HG03175 (cell line): ENCODE measurements around the gene CKAP4.

Experiments used
- ATAC-seq: cut with Tn5 transposase; IDR thresholded peaks from one replicate; pipeline ENCODE4 v1.9.1; 2021; ENCODE audit warnings: mild to moderate bottlenecking, moderate library complexity; ENCODE audit not compliant: unreplicated experiment

CKAP4 gene

DNA sequence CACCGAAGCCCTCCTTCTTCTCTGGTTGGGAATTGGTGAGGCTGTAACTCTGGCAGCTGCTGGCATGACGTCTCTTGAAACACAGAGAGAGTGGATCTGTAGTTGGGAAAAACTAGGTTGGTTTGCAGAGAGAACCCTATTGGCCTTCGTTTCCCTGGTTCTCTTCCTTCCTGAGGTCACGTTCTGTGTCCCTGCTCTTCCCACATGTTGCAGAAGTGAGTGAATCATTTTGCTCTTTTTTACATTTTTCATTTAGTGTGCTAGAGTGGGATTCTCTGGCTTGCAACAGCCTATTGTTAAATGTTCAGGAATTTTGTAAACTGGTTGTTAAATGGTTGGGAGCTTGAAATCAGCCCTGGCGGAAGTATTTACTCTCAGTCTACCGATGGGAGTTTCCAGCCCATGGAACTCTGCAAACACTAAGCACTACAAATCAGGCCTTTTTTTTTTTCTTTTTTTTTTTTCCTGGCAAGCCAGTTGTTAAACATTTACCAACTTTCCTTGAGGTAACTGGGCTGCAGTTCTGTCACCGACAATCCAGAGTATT is 26.8 kb upstream of the CKAP4 start:
- no peak for ATAC-seq

DNA sequence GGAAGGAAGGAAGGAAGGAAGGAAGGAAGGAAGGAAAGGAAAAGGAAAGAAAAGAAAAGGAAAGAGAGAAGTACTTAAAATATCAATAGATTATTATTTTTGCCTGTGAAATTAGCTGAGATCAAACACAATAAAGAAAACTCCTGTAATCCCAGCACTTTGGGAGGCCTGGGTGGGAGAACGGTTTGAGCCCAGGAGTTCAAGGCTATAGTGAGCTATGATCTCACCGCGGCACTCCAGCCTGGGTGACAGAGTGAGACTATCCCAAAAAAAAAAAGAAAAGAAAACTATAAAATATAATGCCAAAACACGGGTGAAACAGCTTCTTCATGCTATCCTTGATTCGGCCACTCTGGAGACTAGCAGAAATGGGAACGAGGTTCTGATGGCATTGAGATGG is 26.2 kb upstream of the CKAP4 start:
- no peak for ATAC-seq

DNA sequence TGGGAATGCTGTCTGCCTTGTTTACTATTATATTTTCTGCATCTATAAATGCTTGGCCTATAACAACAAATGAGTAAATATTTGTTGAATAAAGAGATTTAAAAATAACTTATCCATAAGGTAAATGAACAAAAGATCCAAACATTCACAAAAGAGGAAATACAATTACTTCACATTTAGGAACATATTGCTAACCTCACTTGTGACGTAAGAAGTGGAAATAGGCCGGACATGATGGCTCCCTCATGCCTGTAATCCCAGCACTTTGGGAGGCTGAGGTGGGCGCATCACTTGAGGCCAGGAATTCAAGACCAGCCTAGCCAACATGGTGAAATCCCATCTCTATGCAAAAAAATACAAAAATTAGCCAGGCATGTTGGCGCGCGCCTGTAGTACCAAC is 25.7 kb upstream of the CKAP4 start:
- ATAC-seq = no peak

DNA sequence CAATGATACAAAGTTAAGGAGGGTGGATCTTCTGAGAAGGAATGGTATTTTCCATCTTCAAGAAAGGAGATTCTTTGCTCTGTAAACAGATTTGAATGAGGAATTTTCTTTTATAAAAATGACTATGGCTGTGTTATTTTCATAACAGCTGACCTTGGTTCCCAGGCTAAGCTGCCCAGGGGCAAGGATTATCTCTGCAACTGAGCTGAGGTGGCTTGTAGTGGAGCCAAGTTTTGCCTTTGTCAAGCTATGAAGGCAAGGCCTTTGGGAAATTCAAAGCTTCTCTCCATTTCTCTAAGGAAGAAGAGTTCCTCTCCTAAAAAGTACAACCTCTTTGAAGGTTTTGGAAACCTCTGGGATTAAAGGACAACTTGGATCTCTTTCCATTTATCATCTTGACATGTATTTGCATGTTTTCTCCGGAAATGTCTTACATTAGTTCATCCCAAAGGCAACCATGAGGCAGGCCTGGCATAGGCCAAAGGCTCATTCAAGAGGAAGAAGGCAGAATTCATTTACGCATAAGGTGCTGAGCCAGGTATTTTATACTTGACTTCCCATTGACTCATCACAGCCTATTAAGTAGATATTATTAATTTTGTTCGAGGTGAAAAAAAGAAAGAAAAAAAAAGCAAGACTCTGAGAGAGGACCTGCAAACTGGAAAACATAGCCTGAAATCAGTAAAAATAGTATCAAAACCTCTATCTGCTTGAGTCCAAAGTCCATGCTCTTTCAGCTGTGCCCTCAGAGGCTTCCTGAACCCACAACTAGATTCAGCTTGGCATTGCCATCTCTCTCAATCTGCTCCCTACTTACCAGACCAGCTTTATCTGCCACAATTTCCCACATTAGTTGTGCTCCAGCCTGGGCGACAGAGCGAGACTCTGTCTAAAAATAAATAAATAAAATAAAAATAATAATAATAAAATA is 24.0 kb upstream of the CKAP4 start:
- no peak for ATAC-seq

DNA sequence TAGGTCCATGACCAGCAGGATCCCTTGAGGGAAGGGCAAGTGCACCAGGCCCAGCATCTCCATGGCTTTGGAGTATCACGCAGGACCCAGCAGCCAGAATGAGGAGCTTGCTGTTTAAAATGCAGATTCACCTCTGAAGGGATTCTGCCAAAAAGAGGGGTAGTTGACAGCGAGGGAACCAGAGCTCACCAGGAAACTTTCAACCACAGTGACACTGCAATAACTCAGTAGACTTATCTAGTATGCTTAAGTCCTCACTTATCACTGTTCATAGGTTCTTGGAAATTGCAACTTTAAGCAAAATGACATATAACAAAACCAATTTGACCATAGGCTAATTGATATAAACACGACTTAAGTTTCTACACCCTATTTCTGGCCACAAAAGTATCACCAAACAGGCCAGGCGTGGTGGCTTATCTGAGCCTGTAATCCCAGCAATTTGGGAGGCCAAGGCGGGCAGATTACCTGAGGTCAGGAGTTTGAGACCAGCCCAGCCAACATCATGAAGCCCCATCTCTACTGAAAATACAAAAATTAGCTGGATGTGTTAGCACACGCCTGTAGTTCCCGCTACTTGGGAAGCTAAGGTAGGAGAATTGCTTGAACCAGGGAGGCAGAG is 21.4 kb upstream of the CKAP4 start:
- ATAC-seq = no peak

DNA sequence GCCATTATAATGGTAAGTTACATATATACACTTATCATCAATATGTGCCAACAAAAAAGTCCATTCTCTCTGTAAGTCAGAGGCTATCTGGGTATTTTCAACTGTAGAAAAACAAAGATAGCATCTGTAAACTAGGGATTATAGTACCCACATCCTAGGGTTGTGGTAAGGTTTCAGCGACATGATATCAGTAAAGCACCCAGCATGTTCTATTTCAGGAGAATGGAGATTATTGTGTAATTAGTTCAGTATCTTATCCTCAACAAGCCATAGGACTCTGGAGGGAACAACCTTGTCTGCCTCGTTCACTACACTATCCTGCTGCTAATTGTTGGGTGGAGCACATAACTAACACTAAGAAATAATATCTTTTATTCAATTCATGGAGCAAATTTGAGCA is 19.7 kb upstream of the CKAP4 start:
- ATAC-seq = no peak

DNA sequence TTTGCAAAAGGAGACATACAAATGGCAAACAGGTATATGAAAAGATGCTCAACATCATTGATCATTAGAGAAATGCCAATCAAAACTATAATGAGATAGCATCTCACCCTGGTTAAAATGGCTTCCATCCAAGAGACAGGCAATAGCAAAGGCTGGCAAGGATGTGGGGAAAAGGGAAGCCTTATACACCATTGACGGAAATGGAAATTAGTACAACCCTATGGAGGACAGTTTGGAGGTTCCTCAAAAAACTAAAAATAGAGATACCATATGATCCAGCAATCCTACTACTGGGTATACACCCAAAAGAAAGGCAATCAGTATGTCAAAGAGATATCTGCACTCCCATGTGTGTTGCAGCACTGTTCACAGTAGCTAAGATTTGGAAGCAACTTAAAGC is 17.3 kb upstream of the CKAP4 start:
- no peak for ATAC-seq

DNA sequence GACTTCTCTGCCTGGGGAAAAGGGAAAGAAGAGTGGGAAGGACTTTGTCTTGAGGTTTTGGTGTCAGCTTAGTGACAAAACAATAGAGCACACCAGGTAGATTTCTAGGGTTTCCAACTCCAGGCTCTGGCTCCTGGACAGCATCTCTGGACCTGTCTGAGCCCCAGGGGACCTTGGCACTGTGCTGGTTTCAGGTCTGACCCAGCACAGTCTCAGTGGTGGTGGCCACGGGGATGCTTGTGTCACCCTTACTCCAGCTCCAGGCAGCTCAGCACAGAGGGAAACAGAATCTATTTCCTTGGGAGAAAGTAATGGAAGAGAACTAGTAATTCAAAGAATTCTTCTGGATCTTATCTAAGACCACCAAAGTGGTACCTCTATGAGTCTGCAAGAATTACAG is 11.1 kb upstream of the CKAP4 start:
- no peak for ATAC-seq

DNA sequence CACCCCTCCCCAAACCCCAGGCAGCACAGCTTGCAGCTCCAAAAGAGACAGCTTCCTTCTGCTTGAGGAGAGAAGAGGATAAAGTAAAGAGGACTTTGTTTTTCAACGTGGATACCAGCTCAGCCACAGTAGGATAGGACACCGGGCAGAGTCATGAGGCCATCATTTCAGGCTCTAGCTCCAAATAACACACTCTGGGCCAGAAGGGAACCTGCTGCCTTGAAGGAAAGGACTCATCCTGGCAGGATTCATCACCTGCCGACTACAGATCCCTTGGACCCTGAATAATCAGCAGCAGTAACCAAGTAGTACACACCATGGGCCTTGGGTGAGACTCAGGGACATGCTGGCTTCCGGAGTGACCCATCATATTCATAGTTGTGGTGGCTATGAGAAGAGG is 10.4 kb upstream of the CKAP4 start:
- ATAC-seq = no peak

DNA sequence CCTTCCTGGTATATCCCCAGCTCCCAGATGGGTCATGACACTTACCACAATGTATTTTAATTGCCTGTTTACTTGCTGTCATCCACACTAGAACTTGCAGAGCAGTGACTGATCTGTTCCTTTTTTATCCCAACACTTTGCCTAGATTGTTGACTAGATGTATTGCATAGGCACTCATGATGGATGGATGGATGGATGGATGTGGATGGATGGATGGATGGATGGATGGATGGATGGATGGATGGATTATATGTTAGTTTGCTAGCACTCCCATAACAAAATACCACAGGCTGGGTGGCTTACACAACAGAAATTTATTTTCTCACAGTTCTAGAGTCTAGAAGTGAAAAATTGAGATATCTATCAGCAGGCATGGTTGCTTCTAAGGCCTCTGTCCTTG is 8.7 kb upstream of the CKAP4 start:
- ATAC-seq = no peak

DNA sequence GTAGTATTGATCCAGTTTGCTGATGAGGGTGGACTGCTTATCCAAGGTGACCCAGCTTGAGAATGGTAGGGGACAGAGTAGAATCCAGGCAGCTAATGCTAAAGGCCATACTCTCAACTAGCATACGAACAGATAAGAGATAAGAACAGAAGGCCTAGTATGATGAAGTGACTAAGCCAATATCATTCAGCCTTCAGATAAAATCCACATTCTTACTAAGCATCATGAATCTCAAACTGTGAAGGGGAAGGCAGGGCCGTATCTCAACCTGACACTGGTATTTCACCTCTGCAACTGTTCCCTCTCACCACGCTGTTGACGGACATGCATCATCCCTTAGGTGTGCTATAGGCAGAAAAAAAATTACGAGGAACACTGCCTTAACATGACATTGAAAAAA is 8.1 kb upstream of the CKAP4 start:
- no peak for ATAC-seq

DNA sequence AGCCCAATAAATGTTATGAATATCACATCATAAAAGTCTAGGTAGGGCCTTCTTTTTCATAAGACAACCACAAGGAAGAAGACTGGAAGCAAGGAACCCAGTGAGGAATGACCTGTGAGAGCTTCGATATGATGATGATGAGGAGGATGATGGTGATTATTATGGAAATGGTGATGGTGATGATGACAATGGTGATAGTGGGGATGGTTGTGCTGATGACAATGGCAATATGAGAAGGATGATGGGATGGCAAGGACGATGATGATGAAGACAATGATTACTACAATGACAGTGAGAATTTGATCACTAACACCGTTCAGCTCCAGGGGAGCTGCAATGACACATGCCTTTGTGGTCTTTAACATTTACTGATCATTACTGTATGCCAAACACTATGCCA is 7.7 kb upstream of the CKAP4 start:
- ATAC-seq = no peak

DNA sequence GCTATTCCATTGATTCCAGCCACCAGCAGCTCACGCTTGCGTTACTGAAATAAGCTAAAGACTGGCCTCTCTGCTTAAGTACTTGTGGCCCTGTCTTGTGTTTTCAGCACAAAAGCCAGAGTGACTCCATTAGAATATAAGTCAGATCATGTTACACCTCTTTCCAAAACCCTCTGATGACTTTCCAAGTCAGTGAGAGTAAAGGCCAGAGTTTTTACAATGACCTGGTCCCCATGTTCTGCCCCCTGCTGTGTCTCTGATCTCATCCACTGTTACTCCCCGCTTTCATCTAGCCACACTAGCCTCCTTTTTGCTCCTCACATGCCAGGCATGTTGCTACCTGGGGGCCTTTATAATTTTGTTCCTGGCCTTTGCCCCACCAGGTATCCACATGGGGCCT is 6.9 kb upstream of the CKAP4 start:
- ATAC-seq = no peak

DNA sequence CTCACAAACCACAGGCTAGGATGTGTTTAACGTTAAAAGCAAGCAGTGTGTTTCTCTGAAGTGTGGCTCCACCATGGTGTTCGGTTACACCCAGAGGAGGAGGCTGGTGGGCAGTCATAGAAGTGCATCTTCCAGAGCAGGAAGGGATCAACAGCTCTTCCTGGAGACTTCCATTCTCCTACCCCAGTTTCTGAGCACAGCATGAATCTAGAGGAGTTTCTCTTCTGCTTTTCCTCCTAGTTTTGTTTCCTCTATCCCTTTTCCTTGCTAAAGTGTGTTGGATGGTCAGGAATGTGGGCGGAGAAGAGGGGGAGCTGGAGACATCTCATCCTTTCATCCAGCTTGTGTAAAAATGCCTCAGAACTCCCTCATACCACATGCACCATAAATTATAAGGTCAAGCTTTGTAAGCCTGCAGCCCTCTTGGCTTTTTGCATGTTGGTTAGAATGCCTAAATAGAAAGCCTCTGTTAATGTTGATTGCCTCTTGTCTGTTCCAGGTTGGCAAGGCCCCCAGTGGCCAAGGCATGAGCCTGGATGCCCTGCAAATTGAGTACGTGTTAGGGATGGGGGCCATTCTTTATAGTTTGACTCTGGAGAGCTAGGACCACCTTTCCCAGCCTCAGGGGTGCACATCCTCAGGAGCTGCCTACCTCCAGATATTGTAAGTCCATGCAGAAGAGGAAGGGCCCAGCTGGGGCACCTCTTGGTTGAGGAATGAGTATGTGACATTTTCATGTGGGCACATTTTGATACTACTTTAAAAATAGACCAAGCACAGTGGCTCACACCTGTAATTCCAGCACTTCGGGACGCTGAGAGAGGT is 4.0 kb upstream of the CKAP4 start:
- ATAC-seq = no peak

DNA sequence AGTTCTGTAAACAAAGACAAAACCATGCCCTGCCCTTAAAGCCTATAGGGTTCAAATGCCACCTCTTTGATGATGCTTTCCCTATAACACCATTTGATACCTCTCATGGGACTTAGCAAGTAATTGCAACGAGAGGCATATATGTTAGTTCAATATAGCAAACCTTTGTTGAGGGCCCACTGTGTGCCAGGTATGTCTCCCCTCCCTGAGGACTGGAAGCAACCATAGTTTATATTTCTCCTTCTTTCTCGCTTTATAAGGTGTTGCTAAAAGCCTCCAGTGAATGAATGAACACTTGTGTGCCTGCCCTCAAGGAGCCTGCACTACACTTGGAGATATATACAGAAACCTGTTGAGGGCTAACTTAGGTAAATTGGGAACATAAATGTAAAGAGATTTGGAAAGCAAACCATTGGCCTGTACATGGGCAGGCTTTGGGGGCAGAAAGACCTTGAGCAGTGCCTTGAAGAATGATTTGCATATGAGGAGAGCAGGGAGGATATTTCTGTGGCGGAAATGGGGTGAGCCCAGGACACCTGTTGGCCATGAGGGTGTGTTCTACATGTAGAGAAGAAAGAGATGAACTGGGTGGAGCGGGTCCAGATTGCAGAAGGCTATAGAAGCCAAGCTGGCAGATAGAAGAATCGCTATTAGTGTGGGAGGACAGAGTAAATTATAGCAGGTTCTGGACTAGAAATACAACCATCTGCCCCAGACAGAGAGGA is 1.8 kb upstream of the CKAP4 start:
- peak; percentile 73 for ATAC-seq

DNA sequence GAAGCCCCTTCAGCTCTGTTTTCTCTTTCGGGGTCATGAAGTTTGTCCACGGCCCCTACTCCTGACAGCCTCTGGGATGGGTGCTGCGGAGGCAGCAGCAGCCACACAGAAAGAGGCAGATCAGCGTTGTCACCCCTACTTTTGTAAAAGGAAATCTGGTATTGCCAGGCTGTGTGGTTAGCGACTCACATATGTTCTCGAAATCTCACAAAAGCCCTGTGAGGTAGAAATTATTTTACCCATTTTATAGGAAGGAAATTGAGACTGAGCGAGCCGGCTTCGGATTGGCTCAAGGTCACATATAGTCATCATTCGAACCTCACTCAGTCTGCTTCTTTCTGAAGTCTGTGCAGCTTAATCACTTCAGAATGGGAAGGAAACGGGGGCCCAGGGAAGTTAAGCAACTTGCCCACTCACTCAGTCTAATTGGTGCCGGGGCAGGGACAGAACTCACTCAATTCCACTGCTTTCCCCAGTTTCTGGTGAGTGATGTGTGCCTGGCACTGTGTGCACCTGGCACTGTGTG is 1.1 kb upstream of the CKAP4 start:
- ATAC-seq = no peak

DNA sequence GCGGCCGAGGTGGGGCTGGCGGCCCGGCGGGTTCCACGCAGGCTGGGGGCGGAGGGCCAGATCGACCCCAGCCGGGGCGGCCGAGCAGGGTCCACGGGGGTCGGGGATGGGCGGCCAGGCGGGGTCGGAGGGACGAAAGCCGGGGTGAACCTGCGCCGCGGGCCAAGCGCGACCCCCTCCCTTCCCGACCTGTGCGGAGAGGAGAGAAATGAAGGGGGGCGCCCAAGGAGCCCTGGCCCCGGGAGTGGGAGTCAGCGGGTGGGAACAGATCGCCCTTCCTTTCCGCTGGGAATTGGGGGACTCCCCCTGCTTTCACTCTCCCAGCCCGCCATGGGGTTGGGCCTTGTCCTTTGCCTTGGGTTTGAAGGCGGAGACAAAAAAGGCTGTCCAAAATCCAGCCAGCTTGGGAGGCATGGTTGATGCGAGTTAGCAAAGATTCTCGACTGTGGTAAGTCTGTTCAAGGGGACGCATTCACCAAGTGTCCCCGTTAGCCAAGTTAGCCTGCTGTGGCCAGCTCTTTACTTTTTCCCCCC is 559 bp upstream of the CKAP4 start:
- no peak for ATAC-seq

DNA sequence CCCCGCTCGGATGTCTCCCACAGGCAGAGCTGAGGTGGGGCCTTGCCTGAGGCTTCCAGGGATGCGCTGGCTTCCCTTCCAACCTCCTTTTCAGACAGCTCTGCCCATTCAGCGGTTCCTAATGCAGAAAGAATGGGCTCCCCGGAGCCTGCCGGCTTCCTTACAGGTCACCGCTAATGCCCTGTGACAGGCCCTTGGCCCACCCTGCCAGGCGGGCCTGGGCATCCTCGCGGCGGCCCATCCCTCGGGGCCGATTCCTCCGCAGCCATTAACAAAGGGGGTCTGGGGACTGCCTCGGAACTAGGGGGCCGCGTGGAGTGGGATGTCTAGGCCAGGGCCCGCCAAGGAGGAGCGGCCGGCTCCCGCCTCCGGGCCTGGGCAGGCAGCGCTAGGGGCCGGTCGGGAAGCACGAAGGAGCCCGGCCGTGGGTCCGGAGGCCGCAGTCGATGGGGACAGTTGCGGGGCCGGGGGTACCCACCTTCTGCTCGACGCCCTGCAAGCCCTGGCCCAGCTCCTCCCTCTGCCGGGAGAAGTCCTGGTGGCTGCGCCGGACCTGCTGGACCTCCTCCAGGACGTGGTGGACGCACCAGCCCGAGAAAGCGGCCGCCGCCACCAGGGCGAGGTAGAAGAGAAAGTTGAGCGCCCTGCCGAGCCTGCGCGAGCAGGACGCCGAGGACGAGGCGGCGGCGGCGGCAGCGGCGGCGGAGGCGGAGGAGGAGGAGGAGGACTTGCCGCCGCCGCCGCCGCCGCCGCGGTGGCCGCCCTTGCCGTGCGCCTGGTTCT is 738 bp downstream of the CKAP4 start:
- peak; percentile 48 for ATAC-seq

DNA sequence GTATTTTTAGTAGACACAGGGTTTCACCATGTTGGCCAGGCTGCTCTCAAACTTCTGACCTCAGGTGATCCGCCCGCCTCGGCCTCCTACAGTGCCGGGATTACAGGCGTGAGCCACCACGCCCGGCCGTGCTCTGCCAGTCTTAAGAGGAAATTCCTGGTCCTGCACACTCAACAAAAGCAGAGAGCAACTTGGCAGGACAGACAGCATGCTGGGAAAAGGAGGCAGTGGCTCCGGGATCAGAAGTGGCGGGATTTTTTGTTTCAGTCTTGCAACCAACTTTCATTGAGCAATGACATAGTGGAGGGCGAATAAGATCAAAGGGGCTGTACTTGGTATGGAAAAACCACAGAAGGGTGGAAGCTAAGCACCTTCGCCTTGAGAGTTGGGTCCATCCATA is 2.1 kb downstream of the CKAP4 start:
- no peak for ATAC-seq
